GM18507 (cell line): ENCODE measurements around the gene ACCS.
A peak's percentile ranks its signal among the peaks of the same experiment; 100 is the strongest.

Experiments used
- DNase-seq: peaks from one replicate; pipeline ENCODE4 v3.0.0; 2011; ENCODE audit warnings: low read depth; ENCODE audit not compliant: insufficient read length; ENCODE audit errors: extremely low spot score
- FAIRE-seq: peaks from 2 replicates; lab custom pipeline; 2011; peaks lifted over from hg19 to GRCh38; lab: Jason Lieb, UNC

The ACCS gene

DNA sequence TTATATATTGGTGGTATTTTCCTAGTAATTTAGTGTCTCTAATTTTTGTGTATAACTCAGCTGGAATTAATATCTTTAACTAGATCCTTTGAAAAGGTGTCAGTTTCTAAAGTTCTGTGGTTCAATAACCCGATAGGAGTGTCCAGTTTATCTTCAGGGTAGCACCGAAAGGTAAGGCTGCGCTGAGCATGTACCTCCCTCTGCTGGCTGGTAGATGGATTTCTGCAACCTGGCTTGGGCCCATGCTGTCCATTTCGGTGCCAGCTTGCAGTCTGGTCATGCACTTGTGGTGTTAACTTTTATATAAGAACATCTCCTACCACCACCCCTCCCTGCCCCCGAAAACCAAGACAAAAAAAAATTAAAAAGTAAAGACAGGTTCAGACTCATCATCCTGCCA lies 54.1 kb downstream of the ACCS start:
- no peak for DNase-seq
- FAIRE-seq: no peak

DNA sequence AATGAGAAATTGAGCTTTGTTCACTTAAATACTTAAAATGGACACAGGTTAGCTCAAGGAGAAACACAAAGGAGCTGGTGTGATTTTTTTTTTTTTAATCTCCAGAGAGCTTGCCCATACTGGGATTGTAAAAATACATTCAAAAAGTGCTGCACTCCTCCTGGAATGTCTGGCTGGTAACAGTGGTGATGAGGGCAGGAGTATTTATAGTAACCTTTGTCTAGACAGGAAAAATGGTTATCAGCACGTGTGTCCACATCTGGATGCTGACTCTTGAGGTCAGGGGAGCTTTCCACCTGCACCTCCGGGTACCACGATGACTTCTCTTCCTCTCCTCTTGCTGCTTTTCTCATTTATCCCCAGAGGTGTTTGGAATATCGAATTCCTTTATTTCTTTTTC lies 59.5 kb downstream of the ACCS start:
- FAIRE-seq: no peak
- no peak for DNase-seq

DNA sequence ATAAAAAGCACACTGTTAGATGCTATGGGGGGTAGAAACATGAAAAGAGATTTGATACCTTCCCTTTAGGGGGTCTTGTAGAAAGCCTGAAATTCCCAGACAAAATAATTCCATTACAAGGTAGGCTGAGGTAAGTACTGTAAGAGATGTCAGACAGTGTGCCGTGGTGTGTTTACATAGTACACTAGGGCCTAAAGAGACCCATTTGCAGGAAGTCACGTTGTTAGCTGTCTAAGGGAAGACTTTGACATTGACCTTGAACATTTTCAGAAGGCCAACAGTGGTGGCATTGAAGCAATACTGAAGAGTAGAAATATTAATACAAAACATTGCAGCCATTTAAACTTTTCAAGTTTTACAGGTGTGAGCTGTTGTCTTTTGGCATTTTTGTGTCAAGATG lies 60.2 kb downstream of the ACCS start:
- no peak for DNase-seq
- FAIRE-seq: no peak

DNA sequence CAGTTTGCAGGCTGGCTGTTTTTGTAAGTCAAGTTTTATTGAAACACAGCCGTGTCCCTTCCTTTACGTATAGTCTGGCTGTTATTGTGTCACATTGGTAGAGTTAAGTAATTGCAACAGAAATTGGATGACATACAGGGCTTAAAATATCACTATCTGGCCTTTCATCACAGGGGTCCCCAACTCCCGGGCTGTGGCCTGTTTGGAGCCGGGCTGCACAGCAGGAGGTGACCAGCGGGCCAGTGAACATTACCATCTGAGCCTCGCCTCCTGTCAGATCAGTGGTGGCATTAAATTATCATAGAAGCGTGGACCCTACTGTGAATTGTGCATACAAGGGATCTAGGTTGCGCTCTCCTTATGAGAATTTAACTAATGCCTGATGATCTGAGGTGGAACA lies 61.1 kb downstream of the ACCS start:
- FAIRE-seq: no peak
- DNase-seq: no peak

DNA sequence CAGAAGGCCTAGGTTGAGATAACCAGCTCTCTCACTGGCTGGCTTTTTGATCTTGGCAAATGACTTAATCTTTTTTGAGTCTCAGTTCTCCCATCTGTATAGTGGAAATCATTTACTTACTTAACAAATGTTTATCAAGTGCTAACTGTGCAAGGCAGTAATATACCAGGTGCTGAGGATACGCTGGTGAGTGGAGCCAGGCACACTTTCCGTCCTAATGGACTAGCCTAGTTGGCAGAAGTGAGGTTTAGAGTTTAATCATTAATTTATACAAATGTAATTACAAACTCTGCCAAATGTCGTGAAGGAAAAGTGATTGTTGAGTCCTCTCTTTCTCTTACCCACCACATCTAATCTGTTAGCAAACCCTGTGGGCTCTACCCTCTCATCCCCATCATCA lies 62.7 kb downstream of the ACCS start:
- no peak for FAIRE-seq
- DNase-seq: no peak

DNA sequence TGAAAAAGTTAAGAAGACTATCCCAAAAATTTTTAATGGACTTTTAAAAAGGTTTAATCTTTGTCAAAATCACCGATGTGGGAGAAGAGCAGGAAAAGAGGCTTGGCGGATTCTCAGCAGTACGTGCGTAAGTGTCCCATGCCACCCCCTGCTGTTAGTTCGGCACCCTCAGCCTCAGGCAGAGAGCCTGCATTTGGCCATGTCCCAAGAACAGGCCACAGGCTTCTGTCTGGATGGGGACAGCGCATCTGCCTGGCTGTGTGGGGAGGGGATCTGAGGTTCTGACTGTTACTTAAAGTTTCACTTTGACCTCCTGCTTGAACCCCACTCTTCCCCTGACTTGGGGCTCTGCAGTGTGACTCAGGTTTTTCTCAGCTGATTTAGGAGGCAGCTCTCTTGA lies 64.7 kb downstream of the ACCS start:
- no peak for FAIRE-seq
- DNase-seq: no peak

DNA sequence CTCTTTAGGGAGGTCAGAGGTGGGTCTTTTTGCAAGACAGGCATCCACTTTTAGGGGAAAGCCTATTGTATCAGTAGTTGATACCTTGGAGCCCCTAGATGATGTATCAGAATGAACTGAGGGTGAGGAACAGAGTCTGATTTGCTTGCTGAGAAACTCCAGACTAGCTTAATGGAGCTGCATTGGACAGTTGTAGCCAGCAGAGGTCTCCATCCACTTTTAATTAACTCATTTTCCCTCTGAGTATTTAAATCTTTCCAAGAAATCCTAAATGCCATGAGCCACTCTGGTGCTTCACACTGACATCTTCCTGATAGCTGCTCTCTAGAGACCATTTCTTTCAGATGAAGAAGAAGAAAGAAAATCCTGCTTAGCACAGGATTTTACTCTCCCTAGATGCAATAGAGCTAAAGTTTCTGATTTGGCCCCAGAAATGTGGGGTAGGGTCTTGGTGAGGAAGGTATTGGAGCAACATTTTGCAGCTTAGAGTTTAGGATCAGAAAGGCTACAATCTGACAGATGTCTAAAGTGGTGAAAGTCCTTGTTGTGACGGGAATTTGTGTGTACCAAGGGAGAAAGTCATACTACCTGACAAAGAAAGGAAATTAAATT lies 67.4 kb downstream of the ACCS start:
- FAIRE-seq (peak; percentile 63), DNase-seq (no peak)
